NCI-H1092 treated with DMSO at 0.1 percent for 48 hours (cell line): ENCODE measurements around the gene MICAL3.

Source experiments
- DNase-seq: peaks from one replicate; lab custom pipeline; 2025; lab: John Stamatoyannopoulos, UW

The MICAL3 gene

DNA sequence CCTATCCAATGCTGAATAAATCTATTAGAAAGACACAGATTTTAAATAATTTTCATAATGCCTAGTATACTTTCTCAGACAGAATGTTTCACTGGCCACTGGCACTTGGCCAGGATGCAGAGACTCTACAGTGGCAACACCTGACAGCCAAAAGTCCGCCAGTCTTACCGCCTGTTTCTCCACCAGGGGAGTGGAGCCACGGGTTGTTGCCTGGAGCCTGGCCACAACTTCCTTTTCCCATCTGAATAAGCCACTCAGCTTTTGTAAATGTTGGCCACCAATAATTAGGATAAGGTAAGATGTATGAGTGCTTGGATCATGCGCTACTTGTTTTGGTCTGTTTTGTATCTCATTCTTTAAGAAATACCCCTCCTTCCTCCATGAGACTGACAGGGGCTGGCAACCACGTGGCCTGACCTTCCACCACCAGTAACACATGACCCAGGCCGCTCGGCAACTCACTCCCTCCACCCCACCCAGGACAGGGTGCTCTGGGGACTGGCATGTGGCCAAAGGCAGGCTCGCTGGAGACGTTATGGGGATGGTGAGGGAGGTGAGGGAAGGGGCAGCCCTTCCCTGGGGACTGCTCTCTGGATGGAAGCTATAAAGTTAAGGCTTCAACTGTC lies 157.1 kb downstream of the MICAL3 start:
- DNase-seq = peak; percentile 37

DNA sequence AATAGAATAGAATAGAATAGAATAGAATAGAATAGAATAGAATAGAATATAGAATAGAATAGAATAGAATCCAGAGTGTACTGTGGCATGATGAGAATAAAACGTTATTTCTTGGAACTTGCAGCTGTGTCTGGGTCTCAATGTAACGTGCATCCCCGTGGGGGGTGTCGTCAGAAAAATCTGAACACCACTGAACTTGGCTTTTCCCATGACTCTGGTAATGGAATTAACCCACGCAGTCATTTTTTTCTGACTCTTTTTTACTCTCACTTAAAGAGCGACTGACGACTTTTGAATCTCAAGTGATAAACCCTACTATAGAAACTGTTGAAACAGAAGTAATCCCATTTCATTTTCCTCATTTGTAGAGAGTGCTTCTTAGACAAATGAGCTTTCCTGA lies 157.7 kb downstream of the MICAL3 start:
- no peak for DNase-seq

DNA sequence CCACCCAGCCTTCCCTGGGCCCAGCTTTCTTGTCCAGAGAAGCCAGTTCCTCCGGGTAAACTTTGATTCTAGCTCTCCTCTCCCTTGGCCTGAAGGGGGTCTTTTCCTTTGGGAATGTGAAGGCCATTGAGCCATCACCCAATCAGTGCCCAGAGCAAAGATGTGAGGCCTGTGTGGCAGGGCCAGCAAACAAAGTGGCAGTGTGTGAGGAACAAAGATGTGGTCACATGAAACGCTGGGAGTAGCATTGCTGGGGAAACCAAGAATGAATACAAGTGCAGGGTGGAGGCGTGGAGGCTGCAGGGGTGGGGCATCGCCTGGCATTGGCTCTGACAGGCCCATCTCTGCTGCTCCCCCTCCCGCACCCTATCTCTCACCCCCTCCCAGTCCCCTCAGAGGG lies 158.2 kb downstream of the MICAL3 start:
- no peak for DNase-seq

DNA sequence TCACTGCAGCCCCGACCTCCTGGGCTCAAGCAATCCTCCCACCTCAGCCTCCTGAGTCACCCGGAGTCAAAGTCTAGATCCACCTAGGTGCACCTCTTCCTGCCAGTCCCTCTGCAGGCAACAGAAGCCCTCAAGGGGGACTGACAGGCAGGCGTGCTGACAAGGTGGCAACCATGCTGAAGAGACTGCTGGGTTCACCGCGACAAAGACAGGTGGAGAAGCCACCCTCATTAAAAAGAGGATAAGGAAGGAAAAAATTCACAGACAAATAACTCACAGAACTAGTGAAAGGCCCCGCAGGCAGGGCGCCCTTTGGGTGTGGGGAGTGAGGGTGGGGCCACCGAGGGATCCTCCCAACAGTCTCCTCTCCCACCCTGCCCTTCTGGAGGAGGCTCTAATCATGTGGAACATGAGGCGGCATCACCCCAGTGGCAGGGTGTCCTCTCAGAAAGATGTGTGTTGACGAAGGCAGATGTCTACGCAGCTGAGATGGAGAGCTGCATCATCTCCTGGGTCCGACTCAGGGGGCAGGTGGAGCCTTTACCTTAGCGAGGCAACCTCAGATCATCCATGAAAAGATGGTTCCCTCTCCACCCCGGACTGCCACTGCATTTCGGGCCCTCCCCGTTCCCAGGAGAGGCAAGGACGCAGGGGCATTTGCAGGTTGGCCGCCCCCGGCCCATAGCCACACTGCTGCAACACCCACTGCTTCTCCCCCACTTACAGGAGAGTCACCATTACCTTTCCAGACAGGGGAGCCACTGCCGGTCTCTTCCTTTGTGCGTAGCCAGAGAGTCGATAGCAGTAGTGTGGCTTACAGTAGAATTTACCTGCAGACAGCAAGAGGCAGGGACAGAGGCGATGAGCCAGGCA lies 158.9 kb downstream of the MICAL3 start:
- no peak for DNase-seq

DNA sequence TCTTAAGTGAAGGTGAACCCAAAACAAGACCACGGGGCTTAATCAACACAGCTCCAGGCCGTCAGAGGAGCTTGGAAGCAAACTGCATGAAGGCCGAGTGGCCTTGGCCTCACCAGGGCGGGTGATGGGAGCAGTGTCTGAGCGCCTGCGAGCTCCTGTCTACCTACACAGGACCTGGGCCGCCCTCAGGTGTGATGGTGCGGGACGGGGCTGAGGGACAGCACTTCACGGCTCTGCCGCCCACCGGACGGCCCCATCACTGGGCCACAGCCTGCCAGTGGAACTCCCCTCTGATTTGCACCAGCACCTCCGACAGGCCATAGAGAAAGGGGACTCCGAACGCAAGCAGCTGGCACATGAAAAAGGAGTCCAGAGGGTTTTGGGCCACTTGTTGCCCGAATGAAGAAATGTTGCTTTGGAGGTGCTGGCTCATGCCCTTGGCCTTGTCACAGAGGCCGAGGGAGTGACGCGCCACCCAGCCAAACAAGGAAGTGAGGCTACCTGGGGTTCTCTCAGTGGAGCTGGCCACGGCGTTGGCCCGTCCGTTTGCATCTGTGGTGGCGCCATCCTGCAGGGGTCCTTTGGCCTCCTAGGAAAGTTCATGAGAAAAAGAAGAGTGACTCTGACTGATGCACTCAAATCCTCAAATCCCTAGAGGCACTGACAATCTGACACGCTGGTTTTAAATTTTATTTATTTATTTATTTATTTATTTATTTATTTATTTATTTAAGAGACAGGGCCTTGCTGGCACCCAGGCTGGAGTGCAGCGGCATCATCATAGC lies 159.8 kb downstream of the MICAL3 start:
- DNase-seq = no peak

DNA sequence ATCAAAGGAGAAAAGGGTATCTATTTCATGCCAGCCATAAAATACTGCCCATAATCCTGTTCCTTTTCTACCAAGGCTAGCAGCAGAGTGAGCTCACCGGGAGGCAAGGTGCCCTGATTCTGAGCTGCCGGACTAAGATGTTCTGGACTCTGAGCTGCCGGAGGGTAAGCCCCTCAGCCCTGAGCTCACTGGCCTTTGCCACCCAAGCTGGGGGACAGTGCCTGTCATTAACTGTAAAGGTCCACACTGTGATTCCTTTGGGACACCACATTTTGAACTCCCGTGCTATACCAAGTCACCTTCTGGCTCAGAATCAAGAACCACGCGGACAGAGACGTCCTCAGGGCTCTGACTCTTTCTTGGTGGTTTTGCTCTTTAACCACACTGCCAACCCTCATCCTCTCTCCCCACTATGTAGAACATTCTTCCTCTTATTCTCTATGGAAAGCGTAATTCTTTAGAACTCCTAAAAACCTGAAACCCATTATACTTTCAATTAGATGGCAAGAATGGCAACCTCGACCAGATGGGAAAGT lies 161.6 kb downstream of the MICAL3 start:
- no peak for DNase-seq

DNA sequence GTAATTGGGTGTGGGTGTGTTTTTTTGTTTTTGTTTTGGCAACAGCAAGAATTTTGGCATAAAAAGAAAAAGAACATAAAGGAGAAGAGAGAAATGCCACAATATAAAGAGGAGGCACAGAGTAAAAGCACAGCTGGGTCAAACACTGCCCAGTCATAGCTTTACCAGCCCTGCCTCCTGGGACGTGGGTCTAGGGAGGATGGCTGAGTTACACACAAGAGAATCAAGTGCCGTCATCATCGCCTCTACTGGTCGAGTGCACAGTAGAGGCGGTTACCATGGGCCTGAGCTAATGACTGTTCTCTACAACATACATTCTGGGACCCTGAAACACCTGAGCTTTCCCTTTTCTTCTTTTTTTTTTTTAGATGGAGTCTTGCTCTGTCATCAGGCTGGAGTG lies 162.5 kb downstream of the MICAL3 start:
- DNase-seq = no peak

DNA sequence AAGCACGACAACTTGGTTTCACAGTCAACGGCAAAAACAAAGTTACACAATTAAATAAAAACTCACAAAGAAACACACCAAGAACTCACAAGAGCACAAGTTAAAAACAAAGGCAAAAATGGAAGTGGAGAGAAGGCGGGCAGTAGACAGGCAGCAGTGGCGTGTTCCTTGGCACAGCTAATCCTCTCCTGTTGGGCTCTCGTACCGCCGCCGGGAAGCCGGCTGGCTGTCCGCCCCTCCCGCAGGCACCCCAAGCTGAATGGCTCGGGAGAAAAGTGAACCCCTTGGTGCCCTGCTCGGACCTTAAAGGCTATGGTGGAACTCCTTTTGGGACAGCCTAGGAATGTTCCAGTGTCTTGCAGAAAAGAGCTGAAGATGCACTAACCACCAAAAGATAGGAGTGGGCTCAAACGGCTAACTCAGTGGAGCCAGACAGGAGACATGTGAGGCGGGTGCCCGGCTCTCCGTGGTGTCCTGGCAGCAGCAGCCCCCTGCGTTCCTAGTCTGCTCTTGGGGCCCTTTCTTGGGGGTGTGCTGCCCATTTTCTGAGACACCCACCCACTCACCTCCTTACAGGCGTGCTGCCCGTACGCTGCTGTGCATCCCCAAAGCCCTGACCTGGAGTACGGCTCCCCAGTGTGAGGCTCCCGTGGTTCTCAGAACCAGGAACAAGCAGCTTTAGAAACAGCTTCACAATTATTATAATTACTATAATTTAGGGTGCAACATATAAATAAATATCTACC lies 164.0 kb downstream of the MICAL3 start:
- DNase-seq = no peak

DNA sequence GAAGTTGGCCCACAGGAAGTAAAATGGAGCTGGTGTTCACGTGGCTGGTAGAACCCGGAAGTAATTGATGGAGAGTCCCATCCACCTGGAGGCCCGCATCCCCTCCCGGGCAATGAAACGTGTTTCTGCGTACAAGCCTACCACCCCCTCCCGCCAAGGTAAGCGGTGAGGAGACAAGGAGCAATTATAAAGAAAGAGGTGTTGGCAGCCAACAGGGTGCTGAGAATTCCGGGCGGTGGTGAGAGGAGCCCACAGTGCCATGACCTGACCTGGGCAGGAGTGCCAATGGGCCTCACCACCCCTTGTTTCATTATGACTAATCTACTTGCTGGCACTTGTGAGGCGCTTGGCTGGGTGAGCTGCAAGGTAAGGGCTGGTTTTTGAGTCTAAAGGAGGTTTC lies 166.3 kb downstream of the MICAL3 start:
- no peak for DNase-seq

DNA sequence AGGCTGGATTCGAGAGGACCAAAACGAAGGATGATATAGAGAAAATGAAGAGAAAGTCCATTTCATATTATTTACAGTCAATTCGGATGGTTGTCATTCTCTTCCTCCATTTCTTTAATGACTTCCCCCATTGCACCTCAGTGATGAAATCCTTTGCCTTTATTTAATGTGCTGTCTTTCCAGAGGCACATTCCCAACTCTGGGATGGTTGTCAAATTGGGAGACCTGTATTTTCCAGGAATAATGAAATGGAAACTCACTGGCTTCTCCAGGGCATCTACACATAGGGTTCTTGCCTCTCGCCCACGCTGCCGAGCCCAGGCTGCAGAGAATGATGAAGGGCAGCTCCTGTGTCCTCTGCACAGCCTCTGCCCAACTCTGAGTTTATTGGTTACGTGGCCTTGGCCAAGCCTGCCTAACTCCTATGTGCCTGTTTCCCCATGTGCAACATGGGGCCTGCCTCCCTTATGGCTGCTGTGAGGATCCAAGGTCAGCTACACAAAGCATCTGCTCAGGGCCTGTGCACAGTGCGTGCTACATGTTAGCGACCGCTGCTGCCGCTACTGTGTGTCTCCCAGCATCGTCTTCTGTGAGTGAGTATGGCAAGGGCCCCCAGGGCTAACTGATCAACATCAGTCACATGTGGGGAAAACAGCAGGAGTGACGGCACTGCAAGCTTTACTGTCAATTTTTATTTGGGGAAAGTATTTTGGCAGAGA lies 168.6 kb downstream of the MICAL3 start:
- no peak for DNase-seq

DNA sequence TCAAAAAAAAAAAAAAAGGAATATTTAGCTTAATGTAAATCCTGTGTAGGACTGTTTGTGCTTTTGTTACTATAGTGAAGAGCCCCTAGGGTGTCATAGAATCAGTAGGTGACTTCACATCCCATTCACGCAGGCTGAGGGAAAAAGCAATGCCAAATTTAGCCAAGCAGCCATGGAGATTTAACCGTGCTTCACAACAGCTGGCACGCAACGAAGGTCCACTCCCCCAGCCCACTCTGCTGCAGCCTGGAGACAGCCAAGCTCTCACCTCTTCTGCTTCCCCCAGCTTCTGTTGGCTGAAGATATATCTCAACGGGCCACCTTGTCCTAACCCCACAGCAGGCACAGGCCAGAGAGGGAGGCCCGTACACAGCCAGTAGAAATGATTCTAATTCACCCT lies 171.3 kb downstream of the MICAL3 start:
- DNase-seq = no peak

DNA sequence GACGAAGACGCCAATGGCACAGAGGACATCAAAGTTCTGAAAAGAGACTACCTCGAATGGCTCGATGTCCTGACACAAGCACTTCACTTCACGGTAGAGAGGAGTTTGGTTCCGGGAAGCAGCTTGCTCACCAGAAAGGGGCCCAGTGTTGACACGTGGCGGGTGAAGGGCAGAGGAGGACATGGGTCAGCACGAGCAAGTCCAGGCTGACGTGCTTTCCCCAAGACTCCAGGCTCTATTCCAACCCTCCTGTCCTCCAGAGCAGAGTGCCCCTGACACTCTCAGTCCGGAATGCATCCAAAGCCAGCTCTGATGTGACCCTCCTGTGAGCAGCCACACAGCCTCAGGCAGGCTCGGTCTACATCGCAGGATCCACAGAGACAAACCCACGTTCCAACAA lies 172.6 kb downstream of the MICAL3 start:
- no peak for DNase-seq

DNA sequence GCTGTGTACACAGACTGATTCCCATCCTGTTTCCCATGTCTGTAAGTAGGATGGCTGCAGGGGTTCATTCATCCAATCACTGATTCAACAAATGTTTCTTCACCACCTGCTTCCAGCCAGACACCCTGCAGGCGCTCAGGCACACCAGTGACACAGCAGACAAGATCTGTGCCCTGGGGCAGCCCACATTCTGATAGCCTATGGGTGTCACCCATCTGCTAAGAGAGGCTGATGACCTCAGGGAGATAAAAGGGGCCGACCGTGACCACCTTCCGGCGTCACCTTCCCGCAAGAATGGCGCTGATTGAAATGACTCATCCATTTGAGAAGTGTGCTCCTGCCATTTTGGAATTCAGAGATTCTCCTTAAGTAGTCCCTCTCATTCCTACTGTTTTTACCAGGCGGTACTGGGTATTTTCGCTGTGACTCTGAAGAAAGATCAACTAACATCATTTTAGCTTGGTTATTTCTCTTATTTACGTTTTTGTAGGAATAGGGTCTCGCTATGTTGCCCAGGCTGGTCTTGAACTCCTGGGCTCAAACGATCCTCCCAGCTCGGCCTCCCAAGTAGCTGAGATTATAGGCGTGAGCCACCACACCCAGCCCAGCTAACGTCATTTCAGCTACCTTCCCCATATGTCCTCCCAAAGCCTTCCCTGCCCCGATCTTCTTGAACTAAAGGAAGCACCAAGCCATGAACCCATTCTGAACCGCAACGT lies 176.8 kb downstream of the MICAL3 start:
- DNase-seq = no peak

DNA sequence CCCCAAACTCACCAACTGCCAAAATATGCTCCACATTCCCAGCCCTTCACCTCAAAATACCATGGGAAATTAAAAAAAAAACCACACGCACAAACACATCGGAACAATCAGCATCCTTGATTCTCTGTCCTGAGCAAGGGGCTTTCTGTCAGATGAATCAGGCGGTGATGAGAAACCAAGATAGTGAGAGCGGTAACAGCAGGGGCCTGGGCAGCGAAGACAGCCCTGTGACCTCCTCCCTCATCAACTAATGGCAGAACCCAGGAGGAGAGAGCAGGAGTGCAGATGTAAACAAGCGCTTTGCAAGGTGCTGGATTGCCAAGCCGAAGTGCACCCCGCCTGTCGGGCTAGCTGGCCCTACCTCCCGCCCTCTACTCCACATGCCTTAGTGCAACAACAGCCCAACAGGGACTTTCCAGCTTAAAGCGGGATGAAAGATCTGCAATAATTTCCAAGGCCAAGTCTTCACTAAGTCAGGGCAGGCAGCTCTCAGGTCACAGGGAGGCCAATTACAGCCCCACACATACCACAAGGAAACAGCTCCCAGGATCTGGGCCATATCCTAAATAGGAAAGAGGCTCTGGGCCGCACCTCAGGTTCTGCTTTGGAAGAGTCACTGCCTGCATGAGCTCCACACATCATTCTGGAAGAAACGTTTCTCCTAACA lies 177.9 kb downstream of the MICAL3 start:
- DNase-seq = no peak

DNA sequence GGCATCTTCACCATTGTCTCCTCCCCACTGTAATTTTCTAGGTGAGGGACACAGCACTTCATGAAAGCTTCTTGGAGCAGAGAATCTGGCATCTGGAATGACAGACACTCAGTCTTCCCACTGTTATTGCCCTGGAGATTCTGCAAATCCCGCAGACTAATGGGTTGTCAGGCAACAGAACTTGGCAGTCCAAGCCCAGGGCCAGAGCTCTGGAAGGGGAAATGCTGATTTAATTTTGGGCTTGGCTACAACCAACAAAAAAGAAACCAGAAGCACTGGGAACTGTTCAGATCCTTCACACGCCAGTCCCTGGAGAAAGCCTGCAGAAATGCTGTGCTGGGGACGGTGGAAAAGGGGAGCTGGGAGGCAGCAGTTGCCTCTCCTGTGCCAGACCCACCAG lies 178.6 kb downstream of the MICAL3 start:
- DNase-seq = no peak

DNA sequence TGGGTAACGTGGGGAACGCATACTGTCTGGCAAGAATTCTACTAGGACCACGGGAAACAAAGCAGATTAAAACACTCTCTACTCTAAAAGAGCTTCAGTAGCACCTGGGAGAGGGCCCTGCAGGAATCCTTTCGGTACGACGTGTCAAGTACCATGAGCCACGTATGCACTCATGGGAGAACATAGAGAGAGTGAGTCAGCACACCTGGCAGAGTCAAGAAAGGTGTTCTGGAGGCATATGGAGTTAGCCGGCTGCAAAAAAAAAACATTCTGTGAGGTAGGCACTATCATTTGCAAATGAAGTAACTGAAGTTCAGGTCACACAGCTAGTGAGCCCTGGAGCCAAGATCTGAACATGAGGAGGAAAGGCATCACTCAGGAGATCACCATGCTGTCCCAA lies 179.0 kb downstream of the MICAL3 start:
- DNase-seq = no peak

DNA sequence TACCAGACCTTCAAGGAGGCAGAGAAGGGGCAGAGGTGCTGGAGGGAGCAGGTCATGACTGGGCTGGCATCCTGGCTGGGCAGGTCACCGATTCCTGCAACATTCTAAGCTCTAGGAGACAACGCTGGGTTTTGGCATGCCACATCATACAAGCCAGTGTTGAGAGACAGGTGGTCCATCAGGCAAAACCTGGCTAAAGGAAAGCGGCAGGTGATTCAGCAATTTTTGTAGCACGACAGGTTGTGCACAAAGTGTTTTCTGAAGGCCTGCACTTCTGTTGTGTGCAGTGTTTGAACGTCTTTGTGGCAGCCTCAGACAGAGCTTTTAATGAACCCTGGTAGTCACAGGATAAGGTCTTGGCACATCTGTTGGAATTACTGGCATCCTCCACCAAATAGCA lies 180.2 kb downstream of the MICAL3 start:
- no peak for DNase-seq

DNA sequence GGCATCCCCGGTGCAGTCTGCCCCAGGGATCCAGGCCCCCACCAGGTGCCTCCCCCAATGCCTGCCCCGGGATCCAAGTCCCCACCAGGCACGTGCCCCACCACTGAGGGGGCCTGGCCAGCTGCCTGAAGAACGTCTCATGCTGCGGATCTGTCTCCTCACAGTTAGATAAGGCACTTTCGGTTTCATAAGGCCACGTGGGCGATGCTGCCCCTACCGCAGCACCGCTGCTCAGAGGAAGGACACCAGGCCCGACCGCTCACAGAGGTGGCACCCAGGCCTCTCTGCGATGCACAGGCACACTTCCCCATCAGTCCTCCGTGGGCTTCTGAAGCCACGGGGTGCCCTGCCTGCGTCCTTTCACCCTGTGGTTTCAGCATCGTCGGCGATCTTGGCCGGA lies 182.0 kb downstream of the MICAL3 start:
- DNase-seq = no peak

DNA sequence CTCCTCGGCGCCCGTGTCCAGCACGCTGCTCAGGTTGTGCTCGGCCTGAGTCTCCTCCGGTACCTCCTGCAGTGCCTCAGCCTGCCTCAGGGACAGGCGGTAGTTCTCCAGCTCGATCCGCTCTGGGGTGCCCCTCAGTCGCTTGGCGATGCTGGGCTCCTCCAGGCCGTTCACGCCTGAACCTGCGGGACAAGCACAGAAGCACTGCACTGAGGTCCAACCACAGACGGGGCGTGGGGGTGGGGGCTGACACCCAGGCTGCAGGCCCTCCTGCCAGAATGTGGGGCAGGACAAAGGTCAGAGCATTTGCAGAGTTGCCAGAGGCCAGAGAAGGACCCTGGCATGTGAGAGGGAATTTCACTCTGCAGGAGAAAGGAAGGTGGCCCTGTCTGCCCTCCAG lies 182.5 kb downstream of the MICAL3 start:
- no peak for DNase-seq
